Measurements from ENCODE around the gene CD47.

CD47 gene

DNA sequence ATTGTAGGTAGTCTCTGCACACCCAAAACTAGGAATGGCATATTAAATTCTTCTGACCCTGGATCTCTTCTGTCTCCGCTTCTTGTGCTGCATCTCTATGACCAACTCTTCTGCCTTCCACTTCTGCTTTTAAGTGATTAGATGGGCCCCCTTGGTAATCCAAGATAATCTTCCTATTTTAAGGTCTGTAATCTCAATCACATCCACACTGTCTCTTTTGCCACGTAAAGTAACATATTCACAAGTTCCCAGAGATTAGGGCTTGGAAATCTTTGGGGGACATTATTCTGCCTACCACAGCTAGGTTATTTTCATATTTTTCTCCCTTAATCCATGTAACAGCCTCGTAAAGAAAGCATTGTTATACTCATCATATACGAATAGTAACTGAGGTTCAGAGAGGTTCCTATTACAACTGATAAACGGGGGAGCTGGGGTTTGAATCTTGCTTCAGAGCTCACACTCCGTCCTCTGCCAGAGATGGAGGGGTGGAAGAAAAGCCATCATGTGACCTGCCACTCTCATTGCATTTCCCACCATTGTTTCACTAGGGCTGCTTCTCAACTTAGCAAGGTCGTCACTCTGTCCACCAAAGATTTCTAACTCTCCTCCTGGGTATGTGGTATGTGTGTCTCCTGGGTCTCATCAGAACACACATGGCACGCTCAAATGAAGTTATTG lies 6.6 kb upstream of the CD47 start:
- no peak overlapping the region for H3K9ac ChIP-seq (ENCODE audit: low read length)
- H3K27ac ChIP-seq (ENCODE audit: low read length): no peak overlapping the region
- no peak overlapping the region for H3K4me3 ChIP-seq (ENCODE audit: low read length)
- no peaks in the 10 kb centered on the region for H3K9me3 ChIP-seq (ENCODE audit: control insufficient read depth, low read depth, low read length)
- H3K27me3 ChIP-seq (ENCODE audit: control insufficient read depth, insufficient read depth, low read length): peaks cover 15% of the 10 kb centered on the region
- no peaks in the 10 kb centered on the region for H3K4me1 ChIP-seq (ENCODE audit: control insufficient read depth, low read depth, low read length)
- no peaks in the 10 kb centered on the region for H3K36me3 ChIP-seq (ENCODE audit: control insufficient read depth, low read depth, low read length)

DNA sequence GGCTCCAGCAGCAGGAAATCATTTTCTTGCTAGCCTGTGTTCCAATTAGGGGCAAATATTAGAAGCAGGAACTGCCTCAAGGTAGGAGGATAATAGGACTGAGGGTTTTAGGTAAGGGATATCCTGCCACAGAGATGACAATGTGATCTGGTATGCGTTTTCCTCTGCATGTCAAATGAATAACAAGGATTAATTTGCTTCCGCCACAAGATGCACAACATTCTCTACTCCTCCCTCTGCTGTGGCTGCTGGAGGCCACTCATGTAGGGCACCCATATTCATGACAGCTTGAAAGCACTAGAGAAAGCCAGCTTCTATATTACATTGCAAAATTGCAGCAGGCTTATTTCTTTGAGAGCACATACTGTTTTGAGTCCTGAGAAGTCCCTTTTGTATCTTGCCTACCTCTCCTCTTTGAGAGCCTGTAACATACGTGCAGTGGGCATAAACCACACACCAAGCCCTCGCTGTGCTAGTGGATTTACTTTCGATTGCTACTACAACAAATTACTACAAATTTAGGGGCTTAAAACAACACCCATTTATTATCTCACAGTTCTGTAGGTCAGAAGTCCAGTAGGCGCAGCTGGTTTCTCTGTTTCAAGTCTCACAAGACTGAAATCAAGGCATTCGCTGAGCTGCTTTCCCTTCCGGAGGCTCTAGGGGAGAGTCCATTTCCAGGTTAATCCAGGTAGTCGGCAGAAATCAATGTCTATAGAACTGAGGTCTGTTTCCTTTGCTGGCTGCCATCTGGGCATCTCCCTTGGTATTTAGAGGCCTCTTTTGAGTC lies 5.9 kb upstream of the CD47 start:
- Histone ChIP-seq H3K4me3 (ENCODE audit: low read length) (no peak overlapping the region), H3K36me3 (ENCODE audit: control insufficient read depth, low read depth, low read length) (no peaks in the 10 kb centered on the region), H3K9ac (ENCODE audit: low read length) (no peak overlapping the region), H3K27ac (ENCODE audit: low read length) (no peak overlapping the region), H3K9me3 (ENCODE audit: control insufficient read depth, low read depth, low read length) (no peaks in the 10 kb centered on the region), H3K27me3 (ENCODE audit: control insufficient read depth, insufficient read depth, low read length) (peaks cover 23% of the 10 kb centered on the region), H3K4me1 (ENCODE audit: control insufficient read depth, low read depth, low read length) (no peaks in the 10 kb centered on the region)

DNA sequence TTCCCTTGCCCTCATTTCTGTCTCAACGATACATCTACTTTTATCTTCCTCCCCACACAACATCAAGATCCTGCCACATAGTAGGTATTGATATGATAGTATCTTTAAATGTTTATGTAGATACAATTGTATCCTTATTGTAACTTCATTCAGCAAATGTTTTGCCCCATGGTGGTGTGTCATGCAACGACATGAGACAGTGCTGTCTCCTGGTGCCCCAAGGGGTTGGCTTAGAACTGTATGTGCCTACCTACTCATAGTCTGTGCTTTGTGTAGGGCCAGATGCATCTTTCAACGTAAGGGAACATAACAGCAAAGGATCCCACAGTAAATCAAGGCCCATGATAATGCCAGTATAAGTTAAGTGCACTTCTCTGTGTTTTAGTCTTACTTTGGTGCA lies 2.8 kb upstream of the CD47 start:
- Histone ChIP-seq H3K4me3 (ENCODE audit: low read length) (no peak overlapping the region), H3K9ac (ENCODE audit: low read length) (no peak overlapping the region), H3K27me3 (ENCODE audit: control insufficient read depth, insufficient read depth, low read length) (peaks cover 46% of the 10 kb centered on the region), H3K36me3 (ENCODE audit: control insufficient read depth, low read depth, low read length) (no peaks in the 10 kb centered on the region), H3K4me1 (ENCODE audit: control insufficient read depth, low read depth, low read length) (peaks cover 5% of the 10 kb centered on the region), H3K27ac (ENCODE audit: low read length) (no peak overlapping the region), H3K9me3 (ENCODE audit: control insufficient read depth, low read depth, low read length) (no peaks in the 10 kb centered on the region)

DNA sequence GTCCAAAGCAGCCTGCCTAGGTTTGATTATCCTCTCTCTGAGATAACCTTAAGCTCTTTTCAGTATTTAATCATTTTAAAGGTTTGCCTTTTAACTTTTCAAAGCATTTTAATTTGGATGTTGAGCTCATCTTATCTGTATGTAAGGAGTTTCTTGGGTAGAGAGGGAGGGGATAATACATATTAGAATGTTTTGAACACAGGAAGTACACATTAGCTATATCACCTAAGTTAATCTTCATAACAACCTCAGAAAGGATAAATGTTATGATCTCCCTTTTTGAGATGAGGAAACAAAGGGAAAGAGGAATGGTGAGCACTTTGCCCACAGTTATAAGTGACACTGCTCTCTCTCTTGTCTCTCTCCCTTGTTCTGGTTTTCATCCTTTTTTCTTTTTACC lies 2.2 kb upstream of the CD47 start:
- Histone ChIP-seq H3K36me3 (ENCODE audit: control insufficient read depth, low read depth, low read length) (no peaks in the 10 kb centered on the region), H3K9me3 (ENCODE audit: control insufficient read depth, low read depth, low read length) (no peaks in the 10 kb centered on the region), H3K27ac (ENCODE audit: low read length) (no peak overlapping the region), H3K9ac (ENCODE audit: low read length) (no peak overlapping the region), H3K4me3 (ENCODE audit: low read length) (no peak overlapping the region), H3K27me3 (ENCODE audit: control insufficient read depth, insufficient read depth, low read length) (peaks cover 47% of the 10 kb centered on the region), H3K4me1 (ENCODE audit: control insufficient read depth, low read depth, low read length) (peaks cover 5% of the 10 kb centered on the region)

DNA sequence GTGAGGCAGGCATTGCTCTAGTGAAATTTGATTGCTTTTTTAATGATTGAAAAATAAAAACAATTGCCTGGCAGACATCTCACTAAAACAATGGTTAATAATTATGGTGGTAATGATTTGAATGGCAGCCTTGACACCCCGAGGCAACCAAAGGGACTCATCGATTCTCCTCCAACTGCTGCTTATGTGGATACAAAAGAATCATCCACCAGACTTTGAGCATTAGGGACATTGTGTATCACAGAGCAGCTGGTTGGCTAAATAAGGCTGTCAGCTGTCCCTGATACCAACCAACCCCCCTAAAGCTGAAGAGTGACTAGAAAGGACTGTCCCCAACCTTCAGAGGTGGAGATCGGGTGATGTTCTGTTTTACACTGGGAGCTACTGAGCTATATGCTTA lies 1.7 kb upstream of the CD47 start:
- peaks cover 47% of the 10 kb centered on the region for H3K27me3 ChIP-seq (ENCODE audit: control insufficient read depth, insufficient read depth, low read length)
- no peaks in the 10 kb centered on the region for H3K36me3 ChIP-seq (ENCODE audit: control insufficient read depth, low read depth, low read length)
- H3K27ac ChIP-seq (ENCODE audit: low read length): no peak overlapping the region
- H3K9me3 ChIP-seq (ENCODE audit: control insufficient read depth, low read depth, low read length): no peaks in the 10 kb centered on the region
- H3K4me3 ChIP-seq (ENCODE audit: low read length): no peak overlapping the region
- no peak overlapping the region for H3K9ac ChIP-seq (ENCODE audit: low read length)
- H3K4me1 ChIP-seq (ENCODE audit: control insufficient read depth, low read depth, low read length): peaks cover 5% of the 10 kb centered on the region

DNA sequence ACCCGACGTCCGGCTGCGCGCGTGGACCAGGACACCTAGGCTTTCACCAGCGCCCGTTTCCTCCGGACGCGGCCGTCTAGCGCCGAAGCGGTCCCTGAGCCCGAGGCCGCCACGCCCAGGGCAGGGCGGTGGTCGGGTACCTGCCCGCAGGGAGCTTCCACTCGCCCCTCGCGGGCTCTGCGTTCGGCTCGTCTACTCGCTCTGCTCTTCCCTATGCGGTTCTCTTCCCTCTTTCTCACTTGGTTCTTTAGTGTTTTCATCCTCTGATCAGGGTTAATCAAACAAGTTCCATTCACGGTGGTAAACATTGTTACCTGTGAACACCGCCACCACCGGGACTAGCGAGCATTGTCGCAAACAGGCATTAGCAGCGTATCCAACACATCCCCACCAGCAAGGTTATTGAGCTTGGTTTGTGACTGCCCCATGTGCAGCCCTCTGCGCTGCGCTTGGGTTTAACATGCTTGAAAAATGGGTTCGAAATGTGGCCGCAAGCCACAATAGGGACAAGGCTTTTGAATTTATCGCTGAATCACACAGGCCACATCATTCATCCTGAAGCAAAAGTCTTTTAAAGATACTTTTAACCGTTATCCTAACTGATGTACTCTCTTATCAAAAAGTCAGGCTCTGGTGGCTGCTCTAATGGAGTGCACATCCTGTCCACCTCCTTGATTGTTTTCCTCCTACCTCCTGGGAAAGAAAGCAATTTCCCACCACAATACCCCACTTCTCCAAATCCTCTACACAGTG lies 843 bp upstream of the CD47 start:
- no peaks in the 10 kb centered on the region for H3K36me3 ChIP-seq (ENCODE audit: control insufficient read depth, low read depth, low read length)
- peaks cover 5% of the 10 kb centered on the region for H3K4me1 ChIP-seq (ENCODE audit: control insufficient read depth, low read depth, low read length)
- H3K4me3 ChIP-seq (ENCODE audit: low read length): peak overlapping the region; percentile 96
- no peak overlapping the region for H3K27ac ChIP-seq (ENCODE audit: low read length)
- peaks cover 47% of the 10 kb centered on the region for H3K27me3 ChIP-seq (ENCODE audit: control insufficient read depth, insufficient read depth, low read length)
- H3K9ac ChIP-seq (ENCODE audit: low read length): peak overlapping the region; percentile 32
- H3K9me3 ChIP-seq (ENCODE audit: control insufficient read depth, low read depth, low read length): no peaks in the 10 kb centered on the region

DNA sequence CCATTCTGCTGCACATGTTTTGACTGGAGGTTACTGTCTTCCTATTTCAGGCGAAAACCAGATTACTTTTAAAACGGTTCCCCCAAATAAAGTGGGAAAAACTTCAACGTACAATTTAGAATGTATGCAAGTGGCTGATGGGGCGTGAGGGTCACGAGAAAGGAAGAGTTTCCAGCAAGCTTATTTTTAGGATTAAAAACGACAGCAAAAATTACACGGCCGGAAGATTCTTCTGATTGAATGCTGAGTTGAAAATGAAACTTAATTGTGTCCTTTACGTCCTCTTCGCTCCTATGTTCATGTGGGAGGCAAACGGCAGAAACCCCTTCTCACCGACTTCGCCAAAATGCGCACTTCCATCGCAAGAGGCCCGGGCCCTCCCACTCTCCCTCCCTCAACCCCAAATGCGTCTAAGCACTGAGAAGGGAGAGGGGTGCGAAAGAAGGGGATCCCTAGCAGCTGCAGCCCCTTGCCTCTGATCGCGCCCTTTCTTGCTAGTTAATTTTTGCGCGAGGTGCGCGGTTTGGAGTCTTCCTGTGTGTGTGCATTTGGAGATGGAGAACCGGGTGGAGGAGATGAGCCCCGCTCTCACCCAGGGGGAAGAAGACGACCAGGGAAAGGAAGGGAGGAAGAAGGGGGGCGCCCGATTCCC lies 656 bp downstream of the CD47 start:
- H3K9ac ChIP-seq (ENCODE audit: low read length): peak overlapping the region; percentile 58
- H3K27me3 ChIP-seq (ENCODE audit: control insufficient read depth, insufficient read depth, low read length): peaks cover 47% of the 10 kb centered on the region
- H3K9me3 ChIP-seq (ENCODE audit: control insufficient read depth, low read depth, low read length): no peaks in the 10 kb centered on the region
- no peaks in the 10 kb centered on the region for H3K36me3 ChIP-seq (ENCODE audit: control insufficient read depth, low read depth, low read length)
- H3K27ac ChIP-seq (ENCODE audit: low read length): no peak overlapping the region
- peaks cover 5% of the 10 kb centered on the region for H3K4me1 ChIP-seq (ENCODE audit: control insufficient read depth, low read depth, low read length)
- peak overlapping the region; percentile 96 for H3K4me3 ChIP-seq (ENCODE audit: low read length)

DNA sequence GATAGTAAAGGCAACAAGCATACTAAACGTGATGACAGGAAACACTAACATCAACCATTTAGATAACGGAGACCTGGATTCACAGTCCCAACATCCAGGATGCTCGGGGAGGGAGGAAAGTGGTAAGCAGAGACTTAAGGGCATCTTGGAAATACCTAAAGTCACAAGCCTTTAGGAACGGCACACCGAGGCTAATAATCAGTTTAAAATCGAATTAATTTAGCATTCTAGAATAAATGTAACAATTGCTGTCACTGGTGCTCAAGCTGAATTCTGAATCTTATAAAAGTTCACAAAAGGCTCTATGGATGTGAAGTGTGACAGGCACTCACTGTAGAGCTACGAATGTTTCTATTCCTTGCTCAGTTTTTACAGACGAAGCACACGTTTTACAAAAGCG lies 1.3 kb downstream of the CD47 start:
- Histone ChIP-seq H3K9ac (ENCODE audit: low read length) (peak overlapping the region; percentile 58), H3K9me3 (ENCODE audit: control insufficient read depth, low read depth, low read length) (no peaks in the 10 kb centered on the region), H3K36me3 (ENCODE audit: control insufficient read depth, low read depth, low read length) (no peaks in the 10 kb centered on the region), H3K4me3 (ENCODE audit: low read length) (peak overlapping the region; percentile 96), H3K27me3 (ENCODE audit: control insufficient read depth, insufficient read depth, low read length) (peaks cover 47% of the 10 kb centered on the region), H3K27ac (ENCODE audit: low read length) (no peak overlapping the region), H3K4me1 (ENCODE audit: control insufficient read depth, low read depth, low read length) (peaks cover 5% of the 10 kb centered on the region)

DNA sequence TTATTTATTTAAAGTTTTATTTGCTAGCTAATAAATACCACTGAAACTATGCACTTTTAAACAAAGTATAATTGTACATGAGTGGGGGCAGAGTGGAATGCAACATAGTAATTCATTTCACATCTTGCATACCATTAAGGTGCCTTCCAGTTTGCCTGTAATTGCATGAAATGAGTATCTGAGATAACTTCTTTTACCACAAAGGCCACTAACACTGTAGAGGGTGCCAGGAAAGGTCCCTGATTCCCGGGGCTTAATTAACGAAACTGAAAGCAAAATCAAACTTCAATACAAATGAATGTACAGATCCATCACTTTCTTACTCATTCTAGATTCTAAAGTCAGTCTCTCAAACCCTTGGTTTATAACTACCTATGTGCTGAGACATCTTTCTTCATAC lies 2.1 kb downstream of the CD47 start:
- no peaks in the 10 kb centered on the region for H3K9me3 ChIP-seq (ENCODE audit: control insufficient read depth, low read depth, low read length)
- peaks cover 5% of the 10 kb centered on the region for H3K4me1 ChIP-seq (ENCODE audit: control insufficient read depth, low read depth, low read length)
- H3K27me3 ChIP-seq (ENCODE audit: control insufficient read depth, insufficient read depth, low read length): peaks cover 44% of the 10 kb centered on the region
- no peak overlapping the region for H3K9ac ChIP-seq (ENCODE audit: low read length)
- H3K27ac ChIP-seq (ENCODE audit: low read length): no peak overlapping the region
- no peaks in the 10 kb centered on the region for H3K36me3 ChIP-seq (ENCODE audit: control insufficient read depth, low read depth, low read length)
- H3K4me3 ChIP-seq (ENCODE audit: low read length): no peak overlapping the region

DNA sequence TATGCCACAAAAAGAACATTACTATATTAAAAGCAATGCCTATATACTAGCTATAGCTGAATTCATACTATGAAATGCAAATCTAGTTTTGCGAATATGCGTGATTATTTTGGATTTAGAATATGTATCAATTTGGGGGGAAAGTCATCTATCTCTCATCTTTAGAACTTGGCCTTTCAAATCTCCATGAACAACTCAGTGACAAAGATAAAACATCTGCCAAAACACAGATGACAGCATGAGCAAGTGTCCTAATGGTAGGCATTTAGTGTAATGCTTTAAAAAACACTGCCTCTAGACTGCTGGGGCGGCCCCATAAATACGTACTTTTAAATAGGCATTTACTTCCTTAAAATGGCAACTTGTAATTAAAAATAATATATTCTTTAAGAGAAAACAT lies 2.7 kb downstream of the CD47 start:
- Histone ChIP-seq H3K4me1 (ENCODE audit: control insufficient read depth, low read depth, low read length) (peaks cover 5% of the 10 kb centered on the region), H3K27me3 (ENCODE audit: control insufficient read depth, insufficient read depth, low read length) (peaks cover 38% of the 10 kb centered on the region), H3K36me3 (ENCODE audit: control insufficient read depth, low read depth, low read length) (no peaks in the 10 kb centered on the region), H3K4me3 (ENCODE audit: low read length) (no peak overlapping the region), H3K9ac (ENCODE audit: low read length) (no peak overlapping the region), H3K27ac (ENCODE audit: low read length) (no peak overlapping the region), H3K9me3 (ENCODE audit: control insufficient read depth, low read depth, low read length) (no peaks in the 10 kb centered on the region)

DNA sequence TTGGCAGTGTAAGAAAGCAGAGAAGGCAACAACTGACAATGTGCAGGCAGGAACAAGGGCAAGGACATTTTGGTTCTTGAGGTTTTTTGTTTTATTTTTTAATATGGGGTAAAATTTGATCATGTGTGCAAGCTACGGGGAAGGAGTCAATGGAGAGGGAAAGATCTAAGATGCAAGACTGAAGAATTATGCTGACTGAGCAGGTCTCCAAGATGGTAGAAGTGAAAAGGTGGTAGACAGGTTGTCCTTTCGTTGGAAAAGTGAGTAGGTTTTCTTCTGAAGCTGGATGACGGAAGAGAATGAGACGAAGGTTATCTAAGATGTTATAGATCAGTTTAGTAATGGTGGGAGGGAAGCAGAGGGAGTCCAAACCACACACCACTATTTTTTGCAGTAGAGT lies 4.2 kb downstream of the CD47 start:
- Histone ChIP-seq H3K4me3 (ENCODE audit: low read length) (no peak overlapping the region), H3K27me3 (ENCODE audit: control insufficient read depth, insufficient read depth, low read length) (peaks cover 23% of the 10 kb centered on the region), H3K4me1 (ENCODE audit: control insufficient read depth, low read depth, low read length) (peaks cover 5% of the 10 kb centered on the region), H3K27ac (ENCODE audit: low read length) (no peak overlapping the region), H3K9me3 (ENCODE audit: control insufficient read depth, low read depth, low read length) (no peaks in the 10 kb centered on the region), H3K36me3 (ENCODE audit: control insufficient read depth, low read depth, low read length) (no peaks in the 10 kb centered on the region), H3K9ac (ENCODE audit: low read length) (no peak overlapping the region)
